Gastrocnemius medialis (tissue), 4 donors: ENCODE measurements around the gene CD34.

Source experiments
- POLR2A ChIP-seq, 2 donors: fragments of 450-650 bp; IDR thresholded peaks; one replicate each; pipeline ENCODE4 v1.6.1; 2017; ENCODE audit warnings: antibody characterized with exemption in 2 of 2, mild to moderate bottlenecking in 2 of 2, moderate library complexity in 2 of 2
- TF ChIP-seq, protein P1 (sequence below), 5 experiments: fragments of 450-650 bp in 3 of 5; fragments of 200-600 bp in 2 of 5; sonication (generic) in 2 of 5; IDR thresholded peaks in 4 of 5; conservative IDR thresholded peaks in 1 of 5; 1 replicate in 4 of 5; 2 replicates in 1 of 5; pipeline ENCODE4 v1.5.1; 2016 to 2019; ENCODE audit warnings: antibody characterized with exemption in 5 of 5, mild to moderate bottlenecking in 3 of 5, moderate library complexity in 3 of 5

DNA sequence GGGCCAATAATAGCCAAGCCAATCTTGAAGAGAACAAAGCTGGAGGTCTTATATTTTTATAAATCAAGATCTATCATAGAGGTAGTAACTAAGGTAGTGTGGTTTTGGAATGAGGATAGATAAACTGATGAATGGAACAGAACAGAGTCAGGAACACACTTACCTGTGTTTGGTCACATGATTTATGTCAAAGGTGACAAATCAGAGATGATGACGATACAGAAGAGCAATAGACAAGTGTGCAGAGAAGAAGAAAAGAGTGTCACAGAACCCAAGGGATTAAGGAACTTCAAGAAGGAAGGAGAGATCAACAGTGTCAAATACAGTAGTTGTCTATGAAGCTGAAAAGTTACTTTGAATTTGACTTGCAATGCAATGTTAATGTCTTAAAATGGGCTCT is 16.1 kb upstream of the CD34 start:
- TF ChIP-seq, protein P1, sequence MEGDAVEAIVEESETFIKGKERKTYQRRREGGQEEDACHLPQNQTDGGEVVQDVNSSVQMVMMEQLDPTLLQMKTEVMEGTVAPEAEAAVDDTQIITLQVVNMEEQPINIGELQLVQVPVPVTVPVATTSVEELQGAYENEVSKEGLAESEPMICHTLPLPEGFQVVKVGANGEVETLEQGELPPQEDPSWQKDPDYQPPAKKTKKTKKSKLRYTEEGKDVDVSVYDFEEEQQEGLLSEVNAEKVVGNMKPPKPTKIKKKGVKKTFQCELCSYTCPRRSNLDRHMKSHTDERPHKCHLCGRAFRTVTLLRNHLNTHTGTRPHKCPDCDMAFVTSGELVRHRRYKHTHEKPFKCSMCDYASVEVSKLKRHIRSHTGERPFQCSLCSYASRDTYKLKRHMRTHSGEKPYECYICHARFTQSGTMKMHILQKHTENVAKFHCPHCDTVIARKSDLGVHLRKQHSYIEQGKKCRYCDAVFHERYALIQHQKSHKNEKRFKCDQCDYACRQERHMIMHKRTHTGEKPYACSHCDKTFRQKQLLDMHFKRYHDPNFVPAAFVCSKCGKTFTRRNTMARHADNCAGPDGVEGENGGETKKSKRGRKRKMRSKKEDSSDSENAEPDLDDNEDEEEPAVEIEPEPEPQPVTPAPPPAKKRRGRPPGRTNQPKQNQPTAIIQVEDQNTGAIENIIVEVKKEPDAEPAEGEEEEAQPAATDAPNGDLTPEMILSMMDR (IDR thresholded peaks at IDR 0.05 in 4 of 5, conservative IDR thresholded peaks at IDR 0.05 in 1 of 5), result no peak
- TF ChIP-seq POLR2A (IDR thresholded peaks at IDR 0.05), result no peak
